Measurements from ENCODE around the gene DNAJB11.

GRCh38 chr3:186625600-186626042, 55.1 kb downstream of the DNAJB11 start:
- TF ChIP-seq CTCF (IDR thresholded peaks at IDR 0.05) (no peak), POLR2A (IDR thresholded peaks at IDR 0.05) (no peak)

Measured in breast epithelium (tissue), 3 donors.